PC-3 (cell line): Measurements from ENCODE around the gene SACS. TPM values are rescaled to one million over a fixed set of nuclear protein-coding genes. Genes with fewer than 3 reads are reported as not detected.

Experiments used
- ATAC-seq: fragments of 200-7000 bp; cut with Tn5 transposase; 2 replicates; pipeline ENCODE4 v1.9.1; 2020; ENCODE audit warnings: mild to moderate bottlenecking, moderate library complexity
- BruUV-seq: library from RNA; stranded (reverse); fragments of 400-500 nt; replicated peaks from 2 replicates; lab custom pipeline; 2021; lab: Mats Ljungman, UMichigan
- CTCF ChIA-PET: fragments of 300-600 bp; sonication (Branson Sonifier 250); formaldehyde crosslinking; loops from one replicate; lab custom pipeline; 2022; ENCODE audit warnings: antibody characterized with exemption; lab: Charles Lee
- POLR2A ChIA-PET: fragments of 300-600 bp; sonication (Branson Sonifier 250); formaldehyde crosslinking; loops from one replicate; lab custom pipeline; 2022; ENCODE audit warnings: antibody characterized with exemption; ENCODE audit not compliant: unreplicated experiment; lab: Charles Lee
- DNase-seq: peaks from one replicate; pipeline ENCODE4 v3.0.0-alpha.2; 2015
- H2AFZ ChIP-seq: fragments of 300-600 bp; sonication (generic); 2 replicates; pipeline ENCODE4 v1.6.0; 2016; ENCODE audit warnings: antibody characterized with exemption, low read length
- H3F3A ChIP-seq: fragments of 300-600 bp; sonication (generic); one replicate; pipeline ENCODE4 v1.6.0; 2017; ENCODE audit warnings: antibody characterized with exemption, low read length, control low read depth, mild to moderate bottlenecking; ENCODE audit not compliant: unreplicated experiment
- H3K27ac ChIP-seq: fragments of 300-600 bp; sonication (generic); 2 replicates; pipeline ENCODE4 v1.5.1; 2016; ENCODE audit warnings: mild to moderate bottlenecking, low read length
- H3K27me3 ChIP-seq: fragments of 300-600 bp; sonication (generic); 2 replicates; pipeline ENCODE4 v1.6.1; 2016; ENCODE audit warnings: low read length, mixed read lengths
- H3K36me3 ChIP-seq: fragments of 300-600 bp; sonication (generic); 2 replicates; pipeline ENCODE4 v1.6.1; 2016; ENCODE audit warnings: low read depth, mixed run types, low read length, mixed read lengths
- H3K4me1 ChIP-seq: fragments of 300-600 bp; sonication (generic); 2 replicates; pipeline ENCODE4 v1.5.1; 2016; ENCODE audit warnings: low read length; ENCODE audit not compliant: insufficient read depth
- H3K4me2 ChIP-seq: fragments of 300-600 bp; sonication (generic); 2 replicates; pipeline ENCODE4 v1.6.0; 2016; ENCODE audit warnings: low read length
- H3K4me3 ChIP-seq: fragments of 300-600 bp; sonication (generic); 2 replicates; pipeline ENCODE4 v1.5.1; 2016; ENCODE audit warnings: mild to moderate bottlenecking, low read length, mixed read lengths
- H3K79me2 ChIP-seq: fragments of 300-600 bp; sonication (generic); 2 replicates; pipeline ENCODE4 v1.6.1; 2017; ENCODE audit warnings: low read length, mixed read lengths
- H3K9ac ChIP-seq: fragments of 300-600 bp; sonication (generic); 2 replicates; pipeline ENCODE4 v1.6.0; 2016; ENCODE audit warnings: mild to moderate bottlenecking, low read length
- H3K9me2 ChIP-seq: fragments of 300-600 bp; sonication (generic); replicated peaks from 2 replicates; pipeline ENCODE4 v1.6.1; 2016; ENCODE audit warnings: mixed run types, low read length, mixed read lengths
- H3K9me3 ChIP-seq: fragments of 300-600 bp; sonication (generic); 2 replicates; pipeline ENCODE4 v1.6.1; 2016; ENCODE audit warnings: low read length, mixed read lengths
- H4K20me1 ChIP-seq: fragments of 300-600 bp; sonication (generic); 2 replicates; pipeline ENCODE4 v1.6.1; 2016; ENCODE audit warnings: low read length, mixed read lengths
- CTCF ChIP-seq: fragments of 300-600 bp; sonication (generic); conservative IDR thresholded peaks from 2 replicates; pipeline ENCODE4 v1.5.1; 2017; ENCODE audit warnings: antibody characterized with exemption, low read depth, mild to moderate bottlenecking, low read length
- EZH2 ChIP-seq: fragments of 300-600 bp; sonication (generic); IDR thresholded peaks from one replicate; pipeline ENCODE4 v1.6.1; 2017; ENCODE audit warnings: antibody characterized with exemption, mild to moderate bottlenecking, low read length; ENCODE audit not compliant: unreplicated experiment
- EZH2phosphoT487 ChIP-seq: fragments of 300-600 bp; sonication (generic); IDR thresholded peaks from 2 replicates; pipeline ENCODE4 v1.6.1; 2018; ENCODE audit warnings: mild to moderate bottlenecking, antibody characterized with exemption, low read length, borderline replicate concordance
- intact Hi-C: fragments of 100-400 bp; cut with micrococcal nuclease; formaldehyde crosslinking; loops from 2 replicates; pipeline ENCODE4 v1.9.0; 2023
- total RNA-seq: library from RNA; depleted of rRNA; stranded (reverse); fragments of >200 nt; gene quantifications from 2 replicates; pipeline ENCODE4 v1.2.3, GENCODE V29; 2014

Gene SACS
- total RNA-seq, 1 experiment from 2014 or later, result 31.6 TPM

DNA sequence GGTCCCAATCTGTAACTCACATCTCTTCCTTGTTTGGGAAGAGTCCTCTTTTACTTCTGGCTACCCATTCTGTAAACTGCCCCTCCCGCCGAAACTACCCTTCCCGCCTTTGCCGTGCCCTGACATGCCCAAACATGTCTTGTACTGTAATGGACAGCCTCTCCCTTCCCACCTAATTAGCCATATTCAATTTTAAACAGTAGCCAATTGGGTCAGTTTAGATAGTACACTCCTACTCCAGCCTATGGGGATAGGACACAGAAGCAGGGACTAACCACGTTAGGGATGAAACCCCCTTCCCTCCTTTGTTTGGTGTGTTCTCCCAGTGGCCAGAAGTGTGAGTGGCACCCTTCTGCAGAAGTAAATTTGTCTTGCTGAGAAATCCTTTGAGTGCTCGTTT, 34.2 kb downstream of the SACS start:
- ChIA-PET POLR2A (no interaction called here), CTCF (no interaction called here)
- no peaks in the 10 kb centered on the region for H3K79me2 ChIP-seq
- H3K27me3 ChIP-seq, result no peaks in the 10 kb centered on the region
- no peaks in the 10 kb centered on the region for H4K20me1 ChIP-seq
- no peaks in the 10 kb centered on the region for H3K4me1 ChIP-seq
- H3K27ac ChIP-seq, result no peak overlapping the region
- DNase-seq (no peak), ATAC-seq (no peak)
- H3K36me3 ChIP-seq, result no peaks in the 10 kb centered on the region
- BruUV-seq, result no TSS peak
- no peaks in the 10 kb centered on the region for H3K9me3 ChIP-seq
- intact Hi-C loops, result no loop called here
- no peak overlapping the region for H2AFZ ChIP-seq
- no peaks in the 10 kb centered on the region for H3K9me2 ChIP-seq
- no peak overlapping the region for H3K4me3 ChIP-seq
- no peaks in the 10 kb centered on the region for H3F3A ChIP-seq
- no peak for TF ChIP-seq EZH2phosphoT487
- no peak for TF ChIP-seq CTCF
- no peak for TF ChIP-seq EZH2
- no peak overlapping the region for H3K4me2 ChIP-seq
- no peak overlapping the region for H3K9ac ChIP-seq

- BruUV-seq, result no TSS peak
- ATAC-seq, result no peak
- no peaks in the 10 kb centered on the region for H3K36me3 ChIP-seq
- no peaks in the 10 kb centered on the region for H3K27me3 ChIP-seq
- H3K9me3 ChIP-seq, result no peaks in the 10 kb centered on the region
- intact Hi-C loops, result no loop called here
- ChIA-PET POLR2A (no interaction called here), CTCF (no interaction called here)
- H3K79me2 ChIP-seq, result no peaks in the 10 kb centered on the region
- H3K4me3 ChIP-seq, result no peak overlapping the region
- H3K9me2 ChIP-seq, result no peaks in the 10 kb centered on the region
- no peak overlapping the region for H3K27ac ChIP-seq
- no peak overlapping the region for H3K4me2 ChIP-seq
- TF ChIP-seq CTCF, result no peak
- no peak for TF ChIP-seq EZH2
- no peak for TF ChIP-seq EZH2phosphoT487
- H4K20me1 ChIP-seq, result no peaks in the 10 kb centered on the region
- no peak overlapping the region for H3K9ac ChIP-seq
- no peak for DNase-seq
- H2AFZ ChIP-seq, result no peak overlapping the region
- no peaks in the 10 kb centered on the region for H3F3A ChIP-seq
- H3K4me1 ChIP-seq, result no peaks in the 10 kb centered on the region
Observed at GRCh38 chr13:23394821-23395220, 38.7 kb downstream of the SACS start.

GRCh38 chr13:23392925-23393645, 40.4 kb downstream of the SACS start:
- H3K9me3 ChIP-seq, result no peaks in the 10 kb centered on the region
- DNase-seq, result no peak
- H3K27me3 ChIP-seq, result no peaks in the 10 kb centered on the region
- no peak overlapping the region for H3K27ac ChIP-seq
- no peak overlapping the region for H3K4me2 ChIP-seq
- ChIA-PET CTCF (no interaction called here), POLR2A (no interaction called here)
- H3K79me2 ChIP-seq, result no peaks in the 10 kb centered on the region
- intact Hi-C loops, result no loop called here
- no peaks in the 10 kb centered on the region for H4K20me1 ChIP-seq
- no peaks in the 10 kb centered on the region for H3K4me1 ChIP-seq
- no peaks in the 10 kb centered on the region for H3K9me2 ChIP-seq
- H2AFZ ChIP-seq, result no peak overlapping the region
- no peaks in the 10 kb centered on the region for H3K36me3 ChIP-seq
- no peak overlapping the region for H3K4me3 ChIP-seq
- no TSS peak for BruUV-seq
- TF ChIP-seq EZH2 (no peak), CTCF (no peak), EZH2phosphoT487 (no peak)
- H3K9ac ChIP-seq, result no peak overlapping the region
- no peak for ATAC-seq
- H3F3A ChIP-seq, result no peaks in the 10 kb centered on the region
